Stimulated activated CD4-positive, alpha-beta T cell treated with anti-CD3 and anti-CD28 coated beads, Interleukin-2, amount 100 ng/mL, for 48 hours (primary cell): ENCODE data around the gene PSMA2.

Experiments used
- DNase-seq, 2 donors: peaks; one replicate each; pipeline ENCODE4 v3.0.0-alpha.2; 2020

PSMA2 gene

DNA sequence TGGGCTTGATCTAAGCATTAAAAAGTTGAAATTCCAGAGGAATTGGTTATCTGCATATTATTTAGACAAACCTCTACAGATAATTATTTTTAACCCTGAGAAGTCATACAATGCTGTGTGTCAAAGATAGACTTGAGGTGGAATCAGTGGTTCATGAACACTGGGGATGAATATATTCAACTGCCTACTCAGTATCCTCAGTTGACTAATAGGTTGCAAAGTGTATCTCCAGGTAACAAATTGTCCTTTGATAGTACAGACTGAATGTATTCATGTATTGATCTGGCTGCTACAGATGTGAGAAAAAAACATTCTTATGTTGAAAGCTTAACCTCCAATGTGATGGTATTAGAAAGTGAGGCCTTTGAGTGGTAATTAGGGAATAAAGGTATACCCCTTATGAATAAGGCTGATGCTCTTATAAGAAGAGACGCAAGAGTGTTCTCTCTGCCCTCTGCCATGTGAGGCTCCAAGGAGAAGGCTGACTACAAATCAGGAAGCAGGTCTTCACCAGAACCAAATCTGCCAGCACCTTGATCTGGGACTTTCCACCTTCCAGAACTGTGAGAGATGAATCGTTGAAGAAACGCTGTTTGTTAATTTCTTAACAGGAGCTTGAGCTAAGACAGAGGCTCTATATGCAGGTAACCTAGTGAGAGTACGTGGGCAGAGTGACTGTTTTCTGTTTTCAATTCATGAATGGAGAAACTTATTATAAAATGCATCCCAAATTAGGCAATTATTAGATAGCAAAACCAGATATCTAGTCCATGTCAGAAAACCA is 7.7 kb upstream of the PSMA2 start:
- no peak for DNase-seq

DNA sequence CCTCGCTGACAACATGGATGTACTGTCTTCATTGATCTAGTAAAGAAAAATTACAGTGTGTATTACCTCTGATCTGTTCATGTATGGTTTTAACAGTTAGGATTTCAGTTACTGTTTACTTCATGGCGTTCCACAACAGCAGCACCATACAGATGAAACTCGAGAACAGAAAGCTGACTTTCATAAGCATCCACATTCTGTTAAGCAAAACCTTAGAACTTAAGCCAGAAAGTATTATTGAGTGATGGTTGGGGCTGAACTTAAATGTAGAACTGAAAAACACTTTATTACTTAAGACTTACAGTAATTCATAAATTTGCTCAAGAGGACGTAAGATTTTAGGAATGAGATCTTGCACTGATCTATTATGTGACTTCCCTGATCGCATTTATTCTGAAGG is 3.9 kb upstream of the PSMA2 start:
- no peak for DNase-seq

DNA sequence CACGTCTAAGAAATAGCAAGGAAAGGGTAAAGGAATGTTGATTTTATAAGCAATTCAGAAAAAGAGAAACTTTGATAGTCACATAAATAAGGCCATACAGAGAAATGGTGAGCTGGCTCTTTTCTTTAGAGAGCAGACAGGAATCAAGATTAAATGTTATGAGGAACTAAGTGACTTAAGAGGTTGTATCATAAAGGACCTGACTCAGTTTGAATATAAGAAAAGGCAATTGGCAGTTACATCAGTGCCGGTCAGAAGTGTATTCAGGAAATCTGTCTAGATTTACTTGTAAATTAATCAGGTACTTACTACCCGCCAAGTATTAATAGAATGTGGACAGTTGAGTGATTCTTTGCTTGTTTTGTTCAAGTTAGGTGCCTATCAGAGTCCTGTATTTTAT is 2.3 kb upstream of the PSMA2 start:
- DNase-seq: no peak

GRCh38 chr7:42932811-42933591 is 1.0 kb upstream of the PSMA2 start:
- DNase-seq: no peak

GRCh38 chr7:42931447-42931833 is 534 bp downstream of the PSMA2 start:
- no peak for DNase-seq

- no peak for DNase-seq
Measured at GRCh38 chr7:42930889-42931288, 1.1 kb downstream of the PSMA2 start.

GRCh38 chr7:42929449-42929848 is 2.5 kb downstream of the PSMA2 start:
- DNase-seq: no peak

DNA sequence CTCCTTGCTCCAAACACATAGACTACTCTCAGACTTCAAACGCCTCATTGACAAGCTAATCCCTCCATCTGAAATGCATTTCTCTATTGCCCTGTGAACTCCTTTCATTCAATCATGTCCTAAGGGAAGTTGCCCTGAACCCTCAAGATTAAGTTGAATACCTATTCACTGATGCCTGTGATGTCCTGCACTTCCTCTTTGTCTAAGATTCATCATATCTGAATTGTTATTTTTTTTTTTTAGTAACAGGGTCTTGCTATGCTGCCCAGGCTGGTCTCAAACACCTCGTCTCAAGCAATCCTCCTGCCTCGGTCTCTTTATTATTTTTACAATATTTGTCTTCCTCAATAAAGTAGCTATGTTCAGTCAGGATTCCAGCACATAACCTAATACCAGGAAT is 3.2 kb downstream of the PSMA2 start:
- DNase-seq: no peak

DNA sequence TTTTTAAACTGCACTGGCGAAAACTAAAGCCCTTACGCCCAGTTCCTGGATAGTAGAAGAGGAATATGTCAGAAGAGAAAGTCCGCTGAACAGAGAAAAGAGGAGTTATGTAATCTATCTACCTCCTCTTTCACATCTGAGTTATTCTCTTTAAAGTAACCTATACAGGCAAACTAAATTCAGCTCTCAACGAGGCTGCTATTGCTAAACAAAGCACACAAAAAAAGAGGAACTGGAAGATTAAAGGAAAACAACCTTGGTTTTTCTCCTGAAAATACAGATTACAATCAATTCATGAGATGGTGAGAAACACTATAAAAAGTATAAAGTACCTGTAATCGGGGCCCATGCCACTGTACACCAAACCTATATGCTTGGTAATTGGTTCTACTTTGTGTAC is 5.8 kb downstream of the PSMA2 start:
- no peak for DNase-seq

- no peak for DNase-seq
Measured at GRCh38 chr7:42925630-42926029, 6.3 kb downstream of the PSMA2 start.

- no peak for DNase-seq
Measured at GRCh38 chr7:42924223-42924838, 7.6 kb downstream of the PSMA2 start.

- no peak for DNase-seq
Measured at GRCh38 chr7:42922017-42922753, 9.8 kb downstream of the PSMA2 start.

- no peak for DNase-seq
Measured at GRCh38 chr7:42915356-42915755, 16.6 kb downstream of the PSMA2 start.

GRCh38 chr7:42914421-42915045 is 17.4 kb downstream of the PSMA2 start:
- no peak for DNase-seq

GRCh38 chr7:42914009-42914408 is 18.0 kb downstream of the PSMA2 start:
- DNase-seq: no peak

DNA sequence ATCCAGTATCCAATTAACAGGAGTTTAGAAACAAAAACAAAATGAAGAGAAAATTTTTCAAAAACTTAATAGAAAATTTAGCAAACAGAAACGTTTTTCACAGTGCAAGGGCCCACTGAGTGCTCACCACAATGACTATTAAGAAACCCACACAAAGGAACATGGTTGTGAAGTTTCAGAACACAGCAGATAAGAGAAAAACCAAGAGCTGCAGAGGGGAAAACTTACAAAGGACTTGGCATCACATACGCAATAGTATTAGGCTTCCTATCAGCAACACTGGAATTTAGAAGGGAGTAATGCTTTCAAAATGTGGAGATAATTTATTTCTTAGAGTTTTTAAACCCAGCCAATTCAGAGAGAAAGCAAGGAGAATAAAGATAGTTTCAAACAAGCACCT is 18.4 kb downstream of the PSMA2 start:
- DNase-seq: no peak

DNA sequence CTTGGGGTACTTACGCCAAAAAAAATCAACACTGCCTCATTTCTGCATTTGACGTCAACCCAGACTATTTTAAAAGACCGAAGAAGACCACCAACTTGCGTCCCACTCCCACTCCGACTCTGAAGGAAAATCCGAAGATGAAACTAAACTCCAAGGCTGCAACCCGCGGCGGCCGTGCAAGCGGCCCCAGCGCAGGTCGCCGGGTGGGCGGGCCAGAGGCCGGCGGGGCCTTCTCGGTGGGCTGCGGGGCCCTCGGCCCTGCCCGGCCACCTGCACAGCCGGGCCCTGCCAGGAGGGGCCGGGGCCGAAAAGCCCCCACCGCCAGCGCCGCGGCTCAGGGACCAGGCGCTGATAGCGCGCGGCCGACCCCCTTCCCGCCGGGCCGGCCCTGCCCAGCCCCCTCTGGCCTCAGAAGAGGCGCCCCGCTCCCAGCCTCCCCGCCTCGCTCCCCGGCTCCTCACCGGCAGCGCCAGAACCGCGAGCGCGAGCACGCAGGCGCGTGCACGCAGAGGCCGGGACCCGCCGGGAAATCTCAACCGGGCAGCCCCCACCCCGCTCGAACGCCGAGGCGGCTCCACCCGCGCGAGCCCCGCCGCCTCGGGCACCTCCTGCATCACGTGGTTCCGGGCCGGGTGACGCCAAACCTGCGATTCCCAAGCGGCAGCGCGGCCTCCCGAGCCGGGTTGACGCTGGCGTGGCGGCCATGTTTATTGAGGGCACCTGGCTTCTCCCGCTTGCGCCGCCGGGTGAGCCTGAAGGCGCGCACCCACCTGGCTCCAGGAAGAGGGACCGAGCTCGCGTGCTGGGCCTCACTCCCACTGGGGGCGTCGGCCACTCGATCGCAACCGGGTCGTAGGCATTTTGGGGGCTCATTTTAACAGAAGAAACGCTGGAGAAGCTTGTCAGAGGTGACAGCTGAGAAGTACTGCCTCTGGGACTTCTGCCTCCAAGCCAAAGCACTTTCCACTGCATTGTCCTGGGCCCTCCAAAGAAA is 20.2 kb downstream of the PSMA2 start, which contains the start of gene C7orf25:
C7orf25 (minus strand) TSS at position 617 of the 994 bp plus-strand sequence. CDS start 1,170 bp downstream, outside the sequence.
- peak; percentile 94 for DNase-seq

DNA sequence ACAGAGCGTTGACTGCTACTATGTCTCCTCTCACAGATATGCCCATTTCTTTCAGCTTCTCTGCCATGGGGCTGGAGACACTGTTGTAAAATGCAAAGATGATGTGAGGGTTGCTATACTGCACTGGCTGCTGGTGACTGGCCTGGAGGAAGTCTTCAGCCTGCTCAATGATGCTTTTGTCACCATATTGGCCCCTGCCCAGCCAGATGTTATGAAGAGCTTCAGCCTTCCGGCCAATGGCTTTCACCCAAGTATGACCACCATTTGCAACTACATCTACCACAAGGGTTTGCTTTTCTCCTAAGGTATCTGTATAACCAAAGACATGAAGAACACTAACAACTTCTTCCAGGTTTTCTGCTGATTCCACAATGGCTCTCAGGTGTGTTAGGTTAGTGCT is 21.7 kb downstream of the PSMA2 start:
- DNase-seq: no peak

DNA sequence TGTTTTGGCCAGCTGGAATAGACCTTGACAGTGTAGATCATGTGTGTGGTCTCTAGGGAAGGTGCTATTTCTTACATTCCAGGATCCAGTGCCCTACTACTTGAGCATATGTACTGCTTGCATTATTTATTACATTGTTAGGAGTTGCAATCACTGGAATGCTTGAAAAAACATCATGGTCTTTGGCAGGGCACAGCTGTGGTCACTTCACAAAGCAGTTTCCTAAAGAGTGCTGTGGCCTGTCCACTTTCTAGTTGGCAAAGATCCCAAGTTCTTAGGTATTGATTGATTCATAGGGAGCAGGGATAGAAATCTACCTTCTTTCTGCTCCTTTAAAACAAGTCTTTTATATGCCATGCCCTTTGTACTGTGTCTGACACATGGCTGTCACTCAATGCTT is 24.7 kb downstream of the PSMA2 start:
- DNase-seq: no peak

GRCh38 chr7:42906181-42906580 is 25.8 kb downstream of the PSMA2 start:
- no peak for DNase-seq

DNA sequence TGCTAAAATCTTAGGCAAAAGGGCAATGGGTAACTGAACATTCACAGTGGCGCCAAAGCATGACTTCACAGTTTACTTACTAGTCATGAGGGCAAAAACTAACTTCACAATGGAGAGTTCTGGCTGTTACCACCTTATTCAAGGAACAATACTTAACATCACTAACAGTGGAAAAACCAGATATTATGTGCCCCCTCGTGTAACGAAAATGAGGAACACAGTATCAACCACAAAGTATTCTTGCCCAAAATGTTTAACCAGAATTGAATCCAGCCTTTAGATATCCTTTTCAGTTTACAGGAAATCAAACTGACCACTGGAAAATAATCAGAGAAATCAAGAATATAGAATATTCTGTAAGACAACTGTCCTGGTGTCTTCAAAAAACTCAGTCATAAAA is 29.6 kb downstream of the PSMA2 start:
- no peak for DNase-seq
